AG10803 (cell line): ENCODE data around the gene JAM3.
"Not testable (repeated sequence)": the region's sequence is repeated elsewhere in the genome, so short reads cannot be mapped to it uniquely, and the experiment has no call there.

Source experiments
- DNase-seq: peaks from one replicate; pipeline ENCODE4 v3.0.0; 2010; ENCODE audit warnings: low read depth
- H3K4me3 ChIP-seq: 2 replicates; pipeline ENCODE4 v1.5.1; 2011; ENCODE audit warnings: mild to moderate bottlenecking, low read length, control low read depth
- TF ChIP-seq, protein P1 (sequence below): conservative IDR thresholded peaks from 2 replicates; pipeline ENCODE4 v1.5.1; 2011; ENCODE audit warnings: mild to moderate bottlenecking, low read length, control low read depth, inconsistent platforms

The JAM3 gene

DNA sequence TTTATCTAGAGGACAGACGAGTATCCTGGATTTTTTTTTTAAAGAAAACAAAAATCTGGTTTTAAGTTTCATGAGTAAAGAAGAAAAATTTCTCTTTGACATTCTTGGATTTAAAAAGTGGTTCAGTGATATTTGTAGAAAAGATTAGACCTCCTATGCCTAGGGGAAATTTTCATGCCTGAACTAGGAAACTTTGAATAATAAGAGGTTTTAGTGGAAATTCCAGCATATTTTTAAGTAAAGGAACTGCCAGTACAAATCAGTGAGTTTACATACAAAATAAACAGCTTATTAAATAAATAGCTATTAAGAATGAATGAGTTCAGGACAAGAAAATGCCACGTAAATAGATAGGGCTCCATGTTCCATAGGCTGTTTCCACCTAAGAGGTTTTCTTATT, 17.5 kb downstream of the JAM3 start:
- TF ChIP-seq, protein P1, sequence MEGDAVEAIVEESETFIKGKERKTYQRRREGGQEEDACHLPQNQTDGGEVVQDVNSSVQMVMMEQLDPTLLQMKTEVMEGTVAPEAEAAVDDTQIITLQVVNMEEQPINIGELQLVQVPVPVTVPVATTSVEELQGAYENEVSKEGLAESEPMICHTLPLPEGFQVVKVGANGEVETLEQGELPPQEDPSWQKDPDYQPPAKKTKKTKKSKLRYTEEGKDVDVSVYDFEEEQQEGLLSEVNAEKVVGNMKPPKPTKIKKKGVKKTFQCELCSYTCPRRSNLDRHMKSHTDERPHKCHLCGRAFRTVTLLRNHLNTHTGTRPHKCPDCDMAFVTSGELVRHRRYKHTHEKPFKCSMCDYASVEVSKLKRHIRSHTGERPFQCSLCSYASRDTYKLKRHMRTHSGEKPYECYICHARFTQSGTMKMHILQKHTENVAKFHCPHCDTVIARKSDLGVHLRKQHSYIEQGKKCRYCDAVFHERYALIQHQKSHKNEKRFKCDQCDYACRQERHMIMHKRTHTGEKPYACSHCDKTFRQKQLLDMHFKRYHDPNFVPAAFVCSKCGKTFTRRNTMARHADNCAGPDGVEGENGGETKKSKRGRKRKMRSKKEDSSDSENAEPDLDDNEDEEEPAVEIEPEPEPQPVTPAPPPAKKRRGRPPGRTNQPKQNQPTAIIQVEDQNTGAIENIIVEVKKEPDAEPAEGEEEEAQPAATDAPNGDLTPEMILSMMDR, result no peak
- H3K4me3 ChIP-seq, result no peak overlapping the region
- no peak for DNase-seq

- DNase-seq, H3K4me3 ChIP-seq: not testable (repeated sequence)
Observed at GRCh38 chr11:134092006-134092405, 23.1 kb downstream of the JAM3 start.

GRCh38 chr11:134097166-134097565, 28.3 kb downstream of the JAM3 start:
- TF ChIP-seq, protein P1, result no peak
- DNase-seq, result peak; percentile 53

DNA sequence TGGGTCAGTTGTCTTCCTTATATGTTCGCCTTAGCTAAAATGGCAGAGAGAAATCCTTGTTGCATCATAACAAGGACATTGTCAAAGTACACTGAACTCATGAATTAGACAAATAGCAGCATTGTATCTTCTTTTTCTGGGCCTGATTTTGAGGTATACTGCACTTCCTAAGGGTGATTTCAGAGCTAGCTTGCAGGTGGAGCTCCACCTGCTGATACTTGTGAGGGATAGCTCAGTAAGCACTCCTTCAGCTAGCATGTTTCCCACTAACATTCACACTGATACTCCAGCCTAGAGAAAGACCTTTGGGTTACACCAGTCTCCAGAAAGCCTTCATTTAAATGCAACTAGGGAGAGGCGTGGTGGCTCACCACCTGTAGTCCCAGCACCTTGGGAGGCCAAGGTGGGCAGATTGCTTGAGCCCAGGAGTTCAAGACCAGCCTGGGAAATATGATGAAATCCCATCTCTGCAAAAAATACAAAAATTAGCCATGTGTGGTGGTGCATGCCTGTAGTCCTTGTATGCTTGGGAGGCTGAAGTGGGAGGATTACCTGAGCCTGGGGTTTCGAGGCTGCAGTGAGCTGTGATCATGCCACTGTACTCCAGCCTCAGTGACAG, 29.8 kb downstream of the JAM3 start:
- TF ChIP-seq, protein P1, result no peak
- no peak for DNase-seq
- H3K4me3 ChIP-seq, result no peak overlapping the region

More at GRCh38 chr11:134097166-134097565, 28.3 kb downstream of the JAM3 start:
- H3K4me3 ChIP-seq, result no peak overlapping the region

DNA sequence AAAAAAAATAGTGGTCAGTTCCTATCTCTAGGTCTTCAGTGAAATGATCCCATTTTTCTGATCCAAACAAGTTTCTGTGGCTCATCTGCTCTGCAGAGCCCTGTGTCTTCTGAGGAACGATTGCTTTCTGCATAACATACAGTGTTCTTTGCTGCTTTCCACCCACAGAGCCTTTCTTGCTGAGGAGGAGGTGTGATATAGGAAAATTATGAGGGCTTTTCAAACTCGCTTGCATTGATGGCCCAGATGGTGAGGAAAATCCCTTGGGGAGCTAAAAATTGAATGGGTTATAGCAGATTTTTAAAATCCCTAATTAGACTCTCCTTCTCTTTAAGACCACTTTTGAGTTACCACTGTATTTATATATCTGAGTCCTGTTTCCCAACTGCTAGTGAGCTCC, 31.3 kb downstream of the JAM3 start:
- TF ChIP-seq, protein P1, result no peak
- no peak overlapping the region for H3K4me3 ChIP-seq
- DNase-seq, result no peak

- TF ChIP-seq, protein P1, result no peak
Observed at GRCh38 chr11:134101282-134101681, 32.4 kb downstream of the JAM3 start.

DNA sequence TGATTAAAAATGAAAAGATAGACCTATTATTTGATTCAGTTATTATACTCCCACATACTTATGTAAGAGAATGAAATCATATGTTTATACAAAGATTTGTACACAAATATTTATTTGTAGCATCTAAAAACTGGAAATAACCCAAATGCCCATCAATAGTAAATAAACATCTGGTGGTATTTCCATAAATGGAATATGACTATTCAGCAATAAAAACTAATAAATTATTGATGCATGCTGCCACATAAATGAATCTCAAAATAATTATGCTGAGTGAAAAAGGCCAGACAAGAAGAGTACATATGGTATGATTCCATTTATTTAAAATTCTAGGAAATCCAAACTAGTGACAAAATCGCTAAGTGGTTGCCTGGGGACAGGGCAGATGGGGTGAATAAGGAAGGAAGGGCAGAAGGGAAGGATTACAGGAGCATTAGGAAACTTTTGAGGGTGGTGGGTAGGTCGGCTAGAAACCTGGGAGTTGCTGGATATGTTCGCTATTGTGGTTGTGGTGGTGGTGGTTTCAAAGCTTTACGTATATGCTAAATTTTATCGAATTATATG, 41.5 kb downstream of the JAM3 start:
- TF ChIP-seq, protein P1, result no peak
- DNase-seq, result no peak

More at GRCh38 chr11:134101282-134101681, 32.4 kb downstream of the JAM3 start:
- DNase-seq, result peak; percentile 29
- no peak overlapping the region for H3K4me3 ChIP-seq

DNA sequence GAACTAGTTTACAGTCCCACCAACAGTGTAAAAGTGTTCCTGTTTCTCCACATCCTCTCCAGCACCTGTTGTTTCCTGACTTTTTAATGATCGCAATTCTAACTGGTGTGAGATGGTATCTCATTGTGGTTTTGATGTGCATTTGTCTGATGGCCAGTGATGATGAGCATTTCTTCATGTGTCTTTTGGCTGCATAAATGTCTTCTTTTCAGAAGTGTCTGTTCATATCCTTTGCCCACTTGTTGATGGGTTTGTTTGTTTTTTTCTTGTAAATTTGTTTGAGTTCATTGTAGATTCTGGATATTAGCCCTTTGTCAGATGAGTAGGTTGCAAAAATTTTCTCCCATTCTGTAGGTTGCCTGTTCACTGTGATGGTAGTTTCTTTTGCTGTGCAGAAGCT, 44.9 kb downstream of the JAM3 start:
- H3K4me3 ChIP-seq, DNase-seq: not testable (repeated sequence)

More for the DNA sequence above, 41.5 kb downstream of the JAM3 start:
- H3K4me3 ChIP-seq, result no peak overlapping the region
